ENCODE results near the gene PYGB. TPM values are rescaled to one million over a fixed set of nuclear protein-coding genes. Genes with fewer than 3 reads are reported as not detected.

PYGB gene
- polyA plus RNA-seq, 3 donors from 2014 or later: 39.3 to 56.0 (median 51.0) TPM

DNA sequence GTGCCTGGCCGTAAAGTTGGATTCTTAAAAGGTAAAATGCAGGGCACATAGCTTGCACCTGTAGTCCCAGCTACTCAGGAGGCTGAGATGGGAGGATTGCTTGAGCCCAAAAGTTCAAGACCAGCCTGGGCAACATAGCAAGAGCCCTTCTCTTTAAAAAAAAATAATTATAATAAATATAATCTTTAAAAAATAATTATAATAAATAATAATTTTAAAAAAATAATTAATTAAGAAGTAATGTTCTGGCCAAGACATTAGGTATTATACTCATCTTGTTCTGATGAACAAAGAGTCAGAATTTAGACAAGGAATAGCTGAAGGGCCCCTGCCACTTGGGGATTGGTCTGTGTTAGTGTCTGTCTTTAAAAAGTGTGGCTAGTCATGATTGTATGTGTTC, 38.5 kb upstream of the PYGB start:
- H3K4me3 Mint-ChIP-seq: no peak overlapping the region
- DNase-seq: no peak

DNA sequence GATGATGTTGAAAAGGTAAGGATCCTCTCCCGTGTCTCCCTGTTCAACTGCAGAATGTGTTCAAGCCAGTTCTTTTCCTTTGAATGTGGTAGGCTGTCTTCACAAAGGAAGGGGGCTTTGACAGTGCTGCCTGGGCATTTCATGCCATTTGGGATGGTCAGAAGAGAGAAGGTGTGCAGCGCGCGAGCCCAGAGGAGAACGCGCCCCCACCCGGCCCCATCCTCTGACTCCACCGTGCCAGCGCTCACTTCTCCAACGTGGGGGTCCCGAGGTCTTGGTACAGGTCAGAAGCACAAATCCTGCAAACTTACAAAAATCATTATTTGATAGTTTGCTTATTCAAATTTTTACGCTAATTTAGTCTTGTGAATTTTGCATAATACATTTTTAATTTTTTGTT, 38.0 kb upstream of the PYGB start:
- peaks cover 0 to 10% (median 0%) of the 10 kb centered on the region in 3 donors for H3K36me3 Mint-ChIP-seq
- H3K4me3 Mint-ChIP-seq: no peak overlapping the region
- no peak for DNase-seq
- no peaks in the 10 kb centered on the region for H3K9me3 Mint-ChIP-seq
- H3K27ac Mint-ChIP-seq: no peak overlapping the region
- no peaks in the 10 kb centered on the region for H3K4me1 Mint-ChIP-seq
- no peaks in the 10 kb centered on the region for H3K27me3 Mint-ChIP-seq (ENCODE audit: low read depth in 3 of 3)

More for the DNA sequence above, 38.5 kb upstream of the PYGB start:
- Mint-ChIP-seq H3K9me3 (no peaks in the 10 kb centered on the region), H3K27me3 (ENCODE audit: low read depth in 3 of 3) (no peaks in the 10 kb centered on the region), H3K36me3 (peaks cover 0 to 10% (median 0%) of the 10 kb centered on the region in 3 donors), H3K27ac (no peak overlapping the region), H3K4me1 (no peaks in the 10 kb centered on the region)

DNA sequence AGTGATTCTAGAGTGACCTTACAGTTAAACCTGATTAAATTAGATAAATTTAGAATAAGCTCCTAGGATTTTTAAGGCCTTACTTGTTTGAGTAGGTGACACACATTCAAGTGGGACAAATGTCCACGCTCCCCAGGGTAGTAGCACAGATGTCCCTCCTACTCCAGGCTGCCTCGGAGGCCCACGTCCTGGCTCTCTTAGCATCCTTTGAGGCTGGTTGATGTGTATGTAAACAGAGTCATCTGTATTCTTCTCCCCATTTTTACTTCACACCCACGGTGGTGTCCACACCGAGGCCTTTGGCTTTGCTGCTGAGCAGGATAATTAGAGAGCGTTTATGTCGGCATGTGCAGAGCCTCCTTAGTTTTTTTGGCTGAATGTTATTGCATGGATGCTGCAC, 36.6 kb upstream of the PYGB start:
- H3K4me1 Mint-ChIP-seq: no peaks in the 10 kb centered on the region
- no peaks in the 10 kb centered on the region for H3K27me3 Mint-ChIP-seq (ENCODE audit: low read depth in 3 of 3)
- no peak for DNase-seq
- no peak overlapping the region for H3K27ac Mint-ChIP-seq
- peaks cover 3 to 16% (median 4%) of the 10 kb centered on the region in 3 donors for H3K36me3 Mint-ChIP-seq
- H3K4me3 Mint-ChIP-seq: no peak overlapping the region
- no peaks in the 10 kb centered on the region for H3K9me3 Mint-ChIP-seq

DNA sequence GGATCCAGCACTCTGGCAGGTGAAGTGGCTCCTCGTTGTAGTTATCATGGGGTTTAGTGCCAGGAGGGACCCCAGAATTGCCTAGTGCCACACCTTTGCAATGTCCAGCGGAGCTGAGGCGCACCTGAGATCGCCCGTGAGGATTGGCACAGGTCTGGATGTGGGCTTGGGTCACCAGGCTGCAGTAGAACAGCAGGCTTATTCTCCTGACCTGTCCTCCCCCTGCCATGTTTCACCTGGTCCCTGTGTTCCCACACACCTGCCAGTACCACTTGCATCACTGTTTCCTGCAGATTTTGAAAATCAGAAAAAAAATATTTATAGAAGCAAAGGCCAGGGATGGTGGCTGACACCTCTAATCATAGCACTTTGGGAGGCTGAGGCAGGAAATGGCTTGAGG, 35.6 kb upstream of the PYGB start:
- H3K27ac Mint-ChIP-seq: no peak overlapping the region
- H3K4me3 Mint-ChIP-seq: no peak overlapping the region
- H3K27me3 Mint-ChIP-seq (ENCODE audit: low read depth in 3 of 3): no peaks in the 10 kb centered on the region
- H3K9me3 Mint-ChIP-seq: no peaks in the 10 kb centered on the region
- no peaks in the 10 kb centered on the region for H3K4me1 Mint-ChIP-seq
- DNase-seq: no peak
- peaks cover 3 to 20% (median 4%) of the 10 kb centered on the region in 3 donors for H3K36me3 Mint-ChIP-seq

DNA sequence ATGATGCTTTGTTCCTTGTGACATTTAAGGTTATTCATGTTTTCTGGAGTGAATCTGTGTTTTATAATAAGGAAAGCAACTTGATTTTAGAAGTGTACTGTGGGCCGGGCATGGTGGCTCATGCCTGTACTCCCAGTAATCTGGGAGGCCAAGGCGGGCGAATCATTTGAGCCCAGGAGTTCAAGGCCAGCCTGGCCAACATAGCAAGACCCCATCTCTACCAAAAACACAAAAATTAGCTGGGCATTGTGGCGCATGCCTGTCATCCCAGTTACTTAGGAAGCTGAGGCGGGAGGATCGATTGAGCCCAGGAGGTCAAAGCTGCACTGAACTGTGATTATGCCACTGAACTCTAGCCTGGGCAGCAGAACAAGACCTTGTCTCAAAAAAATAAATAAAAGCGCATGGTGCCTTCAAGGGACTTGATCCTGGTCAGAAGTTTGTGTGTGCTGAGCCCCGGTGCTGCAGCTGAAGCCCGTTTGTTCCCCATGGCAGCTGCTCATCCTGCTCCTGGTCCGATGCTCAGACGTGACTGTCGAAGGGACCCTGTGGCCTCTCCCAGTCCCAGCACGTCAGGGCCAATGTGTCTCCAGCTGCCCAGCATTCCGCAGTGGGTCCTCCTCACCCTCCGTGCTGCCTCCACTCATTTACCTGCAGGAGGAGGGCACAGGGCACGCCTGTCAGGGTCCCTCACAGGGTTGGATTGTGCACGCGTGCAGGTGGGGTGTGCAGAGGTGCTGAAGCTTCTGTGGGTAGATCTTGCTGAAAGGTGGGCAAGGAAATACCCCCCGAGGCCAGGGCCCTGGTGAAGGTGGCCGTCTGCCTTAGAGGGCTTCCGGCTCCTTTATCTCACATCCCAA, 34.1 kb upstream of the PYGB start:
- H3K4me3 Mint-ChIP-seq: no peak overlapping the region
- no peaks in the 10 kb centered on the region for H3K4me1 Mint-ChIP-seq
- H3K27me3 Mint-ChIP-seq (ENCODE audit: low read depth in 3 of 3): no peaks in the 10 kb centered on the region
- H3K9me3 Mint-ChIP-seq: no peaks in the 10 kb centered on the region
- H3K36me3 Mint-ChIP-seq: peaks cover 9 to 24% (median 9%) of the 10 kb centered on the region in 3 donors
- DNase-seq: no peak
- H3K27ac Mint-ChIP-seq: no peak overlapping the region

DNA sequence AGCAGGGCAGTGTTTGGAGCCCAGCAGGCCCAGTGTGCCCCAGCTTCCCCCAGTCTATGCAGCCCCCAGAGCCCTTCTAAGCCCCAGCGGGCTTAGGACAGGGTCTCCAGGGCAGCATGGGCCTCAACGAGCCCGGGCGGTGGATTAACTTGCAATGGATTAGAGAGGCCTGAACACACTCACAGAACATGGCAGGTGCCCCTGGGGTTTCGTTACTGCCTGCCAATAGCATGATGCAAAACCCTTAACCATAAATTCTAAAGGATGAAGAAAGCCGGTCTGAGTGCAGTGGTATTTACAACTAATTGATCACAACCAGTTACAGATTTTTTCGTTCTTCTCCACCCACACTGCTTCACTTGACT, 33.5 kb upstream of the PYGB start:
- peaks cover 9 to 24% (median 11%) of the 10 kb centered on the region in 3 donors for H3K36me3 Mint-ChIP-seq
- no peak overlapping the region for H3K27ac Mint-ChIP-seq
- no peaks in the 10 kb centered on the region for H3K9me3 Mint-ChIP-seq
- H3K27me3 Mint-ChIP-seq (ENCODE audit: low read depth in 3 of 3): no peaks in the 10 kb centered on the region
- H3K4me3 Mint-ChIP-seq: no peak overlapping the region
- no peak for DNase-seq
- no peaks in the 10 kb centered on the region for H3K4me1 Mint-ChIP-seq

DNA sequence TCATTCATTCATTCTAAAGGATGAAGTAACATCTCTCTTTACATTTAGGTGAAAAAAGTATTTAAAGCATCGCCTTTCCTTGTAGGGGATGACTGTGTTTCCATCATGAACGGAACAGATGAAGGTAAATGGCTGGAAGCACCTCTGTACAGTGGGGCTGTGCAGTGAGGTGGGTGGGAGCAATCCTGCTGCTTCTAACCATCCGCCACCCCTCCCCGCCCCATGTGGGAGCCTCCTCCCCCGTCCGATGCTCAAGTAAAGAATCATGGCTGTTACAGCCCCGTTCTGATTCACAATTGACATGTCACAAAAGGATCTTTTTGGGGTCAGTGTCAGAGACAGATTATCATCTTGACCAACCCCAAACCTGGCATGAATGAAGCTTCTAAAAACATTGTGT, 33.1 kb upstream of the PYGB start:
- Mint-ChIP-seq H3K4me1 (no peaks in the 10 kb centered on the region), H3K27me3 (ENCODE audit: low read depth in 3 of 3) (no peaks in the 10 kb centered on the region), H3K36me3 (peaks cover 9 to 24% (median 15%) of the 10 kb centered on the region in 3 donors), H3K9me3 (no peaks in the 10 kb centered on the region), H3K4me3 (no peak overlapping the region), H3K27ac (no peak overlapping the region)
- DNase-seq: no peak

DNA sequence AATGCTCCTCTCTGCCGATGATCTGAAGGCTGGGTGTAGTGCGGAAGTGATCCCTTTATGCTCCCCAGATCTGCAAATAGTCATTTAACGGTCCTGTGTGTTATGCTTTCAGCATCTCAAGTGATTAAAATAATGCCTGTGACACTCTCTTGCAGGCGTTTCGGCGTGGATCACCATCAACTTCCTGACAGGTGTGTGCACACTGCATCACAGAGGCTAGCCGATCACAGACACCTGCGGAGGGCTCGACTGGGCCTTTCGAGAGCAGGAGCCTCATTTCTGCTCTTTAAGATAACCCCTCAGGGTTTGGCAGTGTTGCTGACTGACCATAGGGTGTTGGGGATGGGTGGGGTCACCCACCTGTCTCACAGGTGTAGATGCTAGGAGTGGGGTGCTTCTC, 32.4 kb upstream of the PYGB start:
- Mint-ChIP-seq H3K27ac (no peak overlapping the region), H3K4me3 (no peak overlapping the region), H3K36me3 (peaks cover 9 to 24% (median 15%) of the 10 kb centered on the region in 3 donors), H3K4me1 (no peaks in the 10 kb centered on the region), H3K27me3 (ENCODE audit: low read depth in 3 of 3) (no peaks in the 10 kb centered on the region), H3K9me3 (no peaks in the 10 kb centered on the region)
- DNase-seq: no peak

DNA sequence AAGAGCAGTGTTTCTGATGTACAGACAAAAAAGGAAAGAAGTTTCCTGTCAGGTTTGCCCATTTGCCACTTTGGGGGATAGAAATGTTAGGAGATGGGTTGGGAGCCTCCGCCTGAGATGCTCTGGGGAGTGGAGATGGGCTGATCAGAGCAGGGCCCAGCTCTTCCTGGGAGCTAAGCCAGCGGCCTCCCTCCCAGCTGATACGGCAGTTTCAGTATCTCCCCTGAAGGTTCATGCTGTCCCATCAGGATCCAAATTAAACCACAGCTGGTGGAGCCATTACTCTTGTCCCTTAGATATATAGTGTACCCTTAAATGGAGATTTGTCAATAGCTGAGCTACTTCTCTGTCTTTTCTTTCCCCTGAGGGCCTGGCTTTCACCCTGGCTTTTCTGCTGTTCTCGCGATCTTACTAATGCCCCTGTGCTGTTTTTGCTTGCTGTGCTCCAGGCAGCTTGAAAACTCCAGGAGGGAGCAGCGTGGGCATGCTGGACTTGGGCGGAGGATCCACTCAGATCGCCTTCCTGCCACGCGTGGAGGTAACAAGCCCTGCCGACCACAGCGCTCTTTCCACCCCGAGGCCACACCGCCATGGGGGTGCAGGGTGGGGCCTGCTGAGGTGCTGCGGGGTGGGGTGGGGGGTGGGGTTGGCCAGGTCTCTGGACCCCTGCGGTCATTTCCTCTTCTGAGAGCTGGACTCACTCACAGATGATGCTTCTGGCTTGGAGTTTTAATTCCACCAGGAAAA, 31.5 kb upstream of the PYGB start:
- no peak for DNase-seq
- H3K36me3 Mint-ChIP-seq: peaks cover 9 to 22% (median 15%) of the 10 kb centered on the region in 3 donors
- no peak overlapping the region for H3K4me3 Mint-ChIP-seq

DNA sequence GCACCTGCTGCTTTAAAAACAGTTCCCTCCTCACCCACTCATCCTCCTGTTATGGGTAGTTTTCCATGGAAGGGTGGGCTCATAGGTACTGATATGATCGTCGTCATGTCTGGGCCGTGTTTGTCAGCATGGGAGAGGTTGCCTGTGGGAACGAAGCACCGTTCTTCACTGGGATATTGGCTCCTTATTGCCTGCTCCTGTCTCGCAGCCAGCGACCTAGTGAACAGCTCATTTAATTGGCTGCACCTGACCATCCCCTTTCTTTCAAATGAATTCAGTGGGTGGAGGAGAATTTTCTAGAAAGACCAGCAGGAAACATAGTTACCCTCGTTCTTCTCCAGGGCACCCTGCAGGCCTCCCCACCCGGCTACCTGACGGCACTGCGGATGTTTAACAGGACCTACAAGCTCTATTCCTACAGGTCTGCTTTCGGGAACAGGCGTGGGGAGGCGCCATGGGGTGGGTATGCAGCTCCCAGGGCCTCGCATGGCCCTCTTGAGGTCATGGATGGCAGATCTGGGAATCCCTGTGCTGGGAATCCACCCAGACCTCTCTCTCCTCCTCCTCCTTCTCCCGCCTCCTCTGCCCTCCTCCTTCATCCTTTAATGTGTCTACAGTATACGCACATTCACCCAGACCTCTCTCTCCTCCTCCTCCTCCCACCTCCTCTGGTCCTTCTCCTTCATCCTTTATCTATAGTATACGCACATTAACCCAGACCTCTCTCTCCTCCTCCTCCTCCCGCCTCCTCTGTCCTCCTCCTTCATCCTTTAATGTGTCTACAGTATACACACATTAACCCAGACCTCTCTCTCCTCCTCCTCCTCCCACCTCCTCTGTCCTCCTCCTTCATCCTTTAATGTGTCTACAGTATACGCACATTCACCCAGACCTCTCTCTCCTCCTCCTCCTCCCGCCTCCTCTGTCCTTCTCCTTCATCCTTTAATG, 30.4 kb upstream of the PYGB start:
- Mint-ChIP-seq H3K4me3 (no peak overlapping the region), H3K9me3 (no peaks in the 10 kb centered on the region), H3K36me3 (peaks cover 9 to 15% (median 14%) of the 10 kb centered on the region in 3 donors), H3K27ac (no peak overlapping the region), H3K27me3 (ENCODE audit: low read depth in 3 of 3) (no peaks in the 10 kb centered on the region), H3K4me1 (no peaks in the 10 kb centered on the region)
- DNase-seq: no peak

More for the DNA sequence above, 31.5 kb upstream of the PYGB start:
- Mint-ChIP-seq H3K27ac (no peak overlapping the region), H3K4me1 (no peaks in the 10 kb centered on the region), H3K9me3 (no peaks in the 10 kb centered on the region), H3K27me3 (ENCODE audit: low read depth in 3 of 3) (no peaks in the 10 kb centered on the region)

DNA sequence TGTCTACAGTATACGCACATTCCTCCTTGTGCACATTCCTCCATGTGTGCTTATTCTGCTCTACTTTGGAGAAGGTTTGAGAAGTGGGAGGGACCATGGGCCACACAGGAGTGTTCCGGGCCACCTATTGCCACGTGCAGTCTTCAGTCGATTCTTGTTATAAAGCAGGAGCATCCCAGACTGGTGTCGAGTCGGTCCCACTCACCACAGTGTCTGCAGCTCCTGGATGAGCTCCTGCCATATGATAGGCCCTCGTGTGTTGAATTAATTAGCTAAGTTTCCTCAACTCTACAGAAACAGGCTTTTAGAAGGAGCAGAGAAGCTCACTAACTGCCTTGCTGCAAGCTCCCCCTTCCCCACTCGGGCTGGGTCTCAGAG, 29.8 kb upstream of the PYGB start:
- no peak for DNase-seq
- Mint-ChIP-seq H3K4me1 (no peaks in the 10 kb centered on the region), H3K4me3 (no peak overlapping the region), H3K36me3 (peaks cover 9 to 15% (median 14%) of the 10 kb centered on the region in 3 donors), H3K27ac (no peak overlapping the region), H3K27me3 (ENCODE audit: low read depth in 3 of 3) (no peaks in the 10 kb centered on the region), H3K9me3 (no peaks in the 10 kb centered on the region)

DNA sequence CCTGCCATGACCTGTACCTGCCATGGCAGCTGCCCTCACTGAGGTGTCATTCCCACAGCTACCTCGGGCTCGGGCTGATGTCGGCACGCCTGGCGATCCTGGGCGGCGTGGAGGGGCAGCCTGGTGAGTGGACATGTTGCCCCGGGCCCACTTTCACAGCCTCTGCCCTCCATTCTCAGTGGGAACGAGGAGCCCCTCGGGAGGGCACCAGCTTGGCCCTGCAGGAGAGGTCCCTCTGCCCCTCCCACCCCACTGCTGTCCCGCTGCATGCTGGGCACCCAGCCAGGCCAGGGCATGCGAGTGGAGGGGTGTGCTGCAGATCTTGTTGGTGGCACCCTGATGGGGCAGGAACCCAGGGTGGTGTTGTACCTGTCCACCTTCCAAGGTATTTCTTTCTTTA, 29.4 kb upstream of the PYGB start:
- Mint-ChIP-seq H3K36me3 (peaks cover 9 to 15% (median 14%) of the 10 kb centered on the region in 3 donors), H3K27me3 (ENCODE audit: low read depth in 3 of 3) (peaks cover 0 to 2% (median 0%) of the 10 kb centered on the region in 3 donors), H3K4me3 (no peak overlapping the region), H3K9me3 (no peaks in the 10 kb centered on the region), H3K4me1 (no peaks in the 10 kb centered on the region), H3K27ac (no peak overlapping the region)
- no peak for DNase-seq

DNA sequence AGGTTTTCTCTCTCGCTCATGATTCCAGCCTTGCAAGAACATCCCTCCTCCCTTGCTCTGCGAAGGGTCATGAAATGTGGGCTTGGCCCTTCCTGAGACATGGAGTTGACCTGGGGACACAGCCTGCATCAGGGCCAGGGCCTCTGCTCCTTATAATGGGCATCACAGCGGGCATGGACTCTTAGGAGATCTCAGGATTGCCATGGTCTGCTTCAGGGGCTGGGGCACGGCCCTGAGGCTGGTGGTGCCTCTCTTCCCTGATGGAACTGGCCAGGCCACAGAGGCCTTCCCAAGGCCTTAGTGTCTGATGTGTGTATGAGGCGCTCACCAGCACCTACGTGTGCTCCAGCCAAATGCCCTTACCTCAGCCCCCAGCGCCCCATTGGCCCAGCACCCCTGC, 28.5 kb upstream of the PYGB start:
- H3K9me3 Mint-ChIP-seq: no peaks in the 10 kb centered on the region
- H3K4me3 Mint-ChIP-seq: no peak overlapping the region
- peaks cover 9 to 15% (median 14%) of the 10 kb centered on the region in 3 donors for H3K36me3 Mint-ChIP-seq
- no peak overlapping the region for H3K27ac Mint-ChIP-seq
- no peaks in the 10 kb centered on the region for H3K4me1 Mint-ChIP-seq
- H3K27me3 Mint-ChIP-seq (ENCODE audit: low read depth in 3 of 3): peaks cover 0 to 2% (median 0%) of the 10 kb centered on the region in 3 donors
- DNase-seq: no peak

Data from immature natural killer cell (primary cell).